C4-2B (cell line): ENCODE data around the gene ZNF195.
"Not testable (repeated sequence)": the region's sequence is repeated elsewhere in the genome, so short reads cannot be mapped to it uniquely, and the experiment has no call there.

Experiments used
- CTCF ChIP-seq: fragments of 450-650 bp; conservative IDR thresholded peaks from 2 replicates; pipeline ENCODE4 v1.5.1; 2017; ENCODE audit warnings: mild to moderate bottlenecking
- ZFX ChIP-seq: fragments of 450-650 bp; IDR thresholded peaks from 2 replicates; pipeline ENCODE4 v1.6.1; 2017

GRCh38 chr11:3406223-3406875 is 27.4 kb upstream of the ZNF195 start:
- TF ChIP-seq CTCF, ZFX: not testable (repeated sequence)
